ENCODE data around the gene DNASE1L2. TPM values are rescaled to one million over a fixed set of nuclear protein-coding genes. Genes with fewer than 3 reads are reported as not detected.

Gene DNASE1L2
- total and polyA plus RNA-seq, 2 of the 4 experiments (the other 2 are of a cell fraction), result 0.18 to 0.75 TPM

GRCh38 chr16:2206780-2207433 is 29.3 kb upstream of the DNASE1L2 start:
- peaks cover 7% of the 10 kb centered on the region for H3K4me1 ChIP-seq (ENCODE audit: control insufficient read depth, insufficient read depth, low read length)
- no peak overlapping the region for H2AFZ ChIP-seq (replicated peaks; ENCODE audit: low read length, poor library complexity)
- no peak overlapping the region for H3K23ac ChIP-seq (ENCODE audit: low read depth, low read length)
- no peak overlapping the region for H4K91ac ChIP-seq (ENCODE audit: insufficient read depth, low read depth, low read length)
- peaks cover 25% of the 10 kb centered on the region; the same call in 1 of the 2 replicates for H3K36me3 ChIP-seq (ENCODE audit: control insufficient read depth, insufficient read depth, low read length)
- no peaks in the 10 kb centered on the region for H3K9me3 ChIP-seq (ENCODE audit: control insufficient read depth, insufficient read depth, low read length)
- dilution Hi-C loops (cut with HindIII; ENCODE audit: low sequenced_read_pairs, unreplicated experiment), result no loop called here
- intact Hi-C loops (cut with micrococcal nuclease), result no loop called here
- H3K4ac ChIP-seq (ENCODE audit: low read depth, low read length), result no peak overlapping the region
- no peak overlapping the region for H3K9ac ChIP-seq (ENCODE audit: low read depth, low read length)
- H3K18ac ChIP-seq (ENCODE audit: low read depth, low read length), result no peak overlapping the region
- H3K79me1 ChIP-seq (ENCODE audit: low read depth in 1 of 2, low read length in 2 of 2), result peaks cover 13 to 29% of the 10 kb centered on the region in 2 experiments
- H3K14ac ChIP-seq (replicated peaks; ENCODE audit: low read depth, low read length), result no peak overlapping the region
- no peak overlapping the region for H3K4me2 ChIP-seq (ENCODE audit: low read depth, low read length)
- no peak overlapping the region; a peak in 1 of 4 replicates for H4K8ac ChIP-seq (ENCODE audit: low read depth in 2 of 2, low read length in 2 of 2)
- peak overlapping the region; percentile 98; the same call in 1 of the 2 replicates for H2AK5ac ChIP-seq (ENCODE audit: low read depth, low read length)
- H2AK9ac ChIP-seq (replicated peaks; ENCODE audit: low read depth, low read length, poor library complexity), result peak overlapping the region; percentile 93
- WGBS, 2 experiments (ENCODE audit: extremely low coverage in 2 of 2, insufficient read length in 1 of 2), result 94% methylated on average over 6 of the region's 23 CpGs; no CpG with 5 or more reads in 1 of the 2 experiments
- H3K27ac ChIP-seq (ENCODE audit: insufficient read depth, low read length), result no peak overlapping the region
- no peak for TF ChIP-seq MAZ (IDR thresholded peaks at IDR 0.05; ENCODE audit: borderline replicate concordance, low read depth, low read length)
- TF ChIP-seq RCOR1 (IDR thresholded peaks at IDR 0.05; ENCODE audit: insufficient replicate concordance, low read length), result no peak
- TF ChIP-seq USF2 (IDR thresholded peaks at IDR 0.05; ENCODE audit: low read depth, low read length), result no peak
- TF ChIP-seq CHD1 (IDR thresholded peaks at IDR 0.05; ENCODE audit: low read depth, low read length), result no peak
- no peak overlapping the region for H2BK5ac ChIP-seq (ENCODE audit: low read depth, low read length, poor library complexity, severe bottlenecking)
- DNase-seq (no peak), ATAC-seq (ENCODE audit: low read depth) (no peak)
- BruUV-seq (replicated peaks), result no TSS peak
- ChIA-PET CTCF (no interaction called here), POLR2A (ENCODE audit: unreplicated experiment) (no interaction called here)
- no peak overlapping the region for H3K56ac ChIP-seq (ENCODE audit: extremely low read depth, insufficient read depth, low read length)
- H3K9me1 ChIP-seq (ENCODE audit: insufficient read depth, low read length), result peaks cover 6% of the 10 kb centered on the region; the same call in 1 of the 2 replicates
- no peaks in the 10 kb centered on the region for H3K27me3 ChIP-seq (ENCODE audit: control insufficient read depth, insufficient read depth, low read length)
- H4K20me1 ChIP-seq (ENCODE audit: insufficient read depth, low read length), result peaks cover 5% of the 10 kb centered on the region; the same call in 1 of the 2 replicates
- H2BK20ac ChIP-seq (ENCODE audit: low read depth, low read length), result no peak overlapping the region
- no peak overlapping the region for H2BK120ac ChIP-seq (ENCODE audit: low read depth, low read length)
- no peak overlapping the region for H4K5ac ChIP-seq (ENCODE audit: low read depth, low read length)
- in situ Hi-C loops (cut with MboI; ENCODE audit: low sequenced_read_pairs), result no loop called here
- no peak overlapping the region for H3K4me3 ChIP-seq (ENCODE audit: insufficient read depth, low read depth, low read length)
- no peak overlapping the region for H2BK15ac ChIP-seq (ENCODE audit: low read depth, low read length)

All from IMR-90 (cell line).